ENCODE results near the gene LEO1. TPM values are rescaled to one million over a fixed set of nuclear protein-coding genes. Genes with fewer than 3 reads are reported as not detected.

Gene LEO1
- total and polyA plus RNA-seq, 11 donors: 4.9 to 12.6 (median 8.3) TPM

DNA sequence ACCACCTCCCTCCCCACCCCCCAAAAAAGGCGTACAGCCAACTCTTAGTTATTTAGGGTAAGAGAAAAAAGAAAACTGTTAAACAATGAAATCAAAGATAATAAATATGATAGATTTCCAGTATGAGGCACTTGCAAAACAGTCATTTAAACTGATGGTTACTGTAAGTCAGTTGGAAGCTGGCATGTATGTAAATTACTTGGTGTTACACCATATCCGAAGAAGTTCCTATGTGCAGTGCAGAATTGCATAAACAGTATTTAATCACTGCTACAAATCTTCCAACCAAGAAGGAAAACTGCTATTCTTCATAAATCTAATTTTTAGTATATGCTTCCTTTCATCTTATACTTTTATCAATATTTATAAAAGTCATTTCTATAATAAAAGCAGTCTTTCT lies 62.0 kb downstream of the LEO1 start:
- 89 to 96% (median 93%) methylated on average over 2 of the region's 2 CpGs for WGBS, 4 donors
- no peak overlapping the region for H3K4me3 ChIP-seq
- ATAC-seq: no peak

DNA sequence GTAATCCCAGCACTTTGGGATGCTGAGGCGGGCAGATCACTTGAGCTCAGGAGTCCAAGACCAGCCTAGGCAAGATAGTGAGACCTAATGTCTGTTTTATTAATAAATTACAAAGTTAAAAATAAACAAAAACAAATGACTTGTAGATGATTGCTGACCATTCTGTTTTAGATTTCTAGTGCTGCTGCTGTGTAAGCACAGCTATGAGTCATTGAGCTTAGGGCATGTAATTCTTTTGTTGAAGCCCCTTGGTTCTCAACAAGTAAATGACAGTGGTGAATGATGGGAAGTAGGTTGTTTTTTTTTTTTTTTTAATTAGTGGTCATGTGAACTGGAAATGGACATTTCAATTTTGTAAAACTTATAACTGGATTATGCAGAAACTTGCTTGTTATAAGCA lies 63.3 kb downstream of the LEO1 start:
- WGBS, 4 donors: 96 to 100% (median 98%) methylated on average over 1 of the region's 1 CpG
- DNase-seq: no peak
- H3K9me3 ChIP-seq: no peaks in the 10 kb centered on the region
- peaks cover 0 to 93% (median 84%) of the 10 kb centered on the region in 9 donors for H3K36me3 ChIP-seq
- no peak overlapping the region for H3K4me3 ChIP-seq
- intact Hi-C loops (cut with DNase I): loop anchor here in 2 of 10 donors (10.0 kb wide), 2 partner anchors 114 to 124 kb away; no protein-coding TSS in a partner anchor
- no peak for TF ChIP-seq POLR2A (IDR thresholded peaks at IDR 0.05)
- TF ChIP-seq CTCF (IDR thresholded peaks at IDR 0.05): no peak
- H3K27ac ChIP-seq: no peak overlapping the region
- no peak for ATAC-seq
- H3K27me3 ChIP-seq: no peaks in the 10 kb centered on the region
- no peaks in the 10 kb centered on the region for H3K4me1 ChIP-seq

More for the DNA sequence above, 62.0 kb downstream of the LEO1 start:
- Histone ChIP-seq H3K9me3 (no peaks in the 10 kb centered on the region), H3K36me3 (peaks cover 0 to 91% (median 77%) of the 10 kb centered on the region in 9 donors), H3K27me3 (no peaks in the 10 kb centered on the region), H3K4me1 (no peaks in the 10 kb centered on the region), H3K27ac (no peak overlapping the region)
- intact Hi-C loops (cut with DNase I): loop anchor here in 2 of 10 donors (10.0 kb wide), 2 partner anchors 115 to 125 kb away; no protein-coding TSS in a partner anchor
- TF ChIP-seq POLR2A (IDR thresholded peaks at IDR 0.05) (no peak), CTCF (IDR thresholded peaks at IDR 0.05) (no peak)
- no peak for DNase-seq

DNA sequence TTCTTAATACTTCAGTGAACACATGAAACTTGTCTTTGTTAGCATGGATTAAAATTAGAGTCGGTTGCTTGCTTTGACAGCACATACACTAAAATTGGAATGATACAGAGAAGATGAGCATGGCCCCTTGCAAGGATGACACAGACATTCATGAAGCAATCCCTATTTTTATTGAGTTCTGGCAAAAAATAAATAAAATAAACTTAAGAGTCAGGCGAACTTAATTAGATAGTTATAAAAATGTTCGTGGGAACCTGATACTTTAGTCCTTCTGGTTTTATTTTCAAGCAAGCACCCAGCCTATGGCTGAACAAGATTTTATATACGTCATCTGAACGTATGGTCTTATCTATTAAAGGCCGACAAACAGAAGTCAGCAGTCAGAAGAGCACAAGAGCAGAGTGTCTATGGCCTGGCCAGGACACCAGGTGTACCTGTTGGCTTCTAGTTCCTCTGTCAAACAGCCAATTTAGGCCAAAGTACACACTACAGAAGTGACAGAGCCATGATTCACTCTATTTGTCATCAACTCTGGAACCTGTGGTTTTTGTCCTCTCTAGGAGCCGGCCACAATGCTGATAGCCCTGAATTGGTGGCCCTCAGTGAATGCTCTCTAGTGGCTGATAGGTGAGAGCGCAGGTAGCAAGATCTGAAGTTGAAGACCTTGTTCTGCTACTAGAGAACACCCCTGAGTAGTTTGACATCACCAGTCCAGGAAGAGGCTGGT lies 64.3 kb downstream of the LEO1 start:
- Histone ChIP-seq H3K4me1 (no peaks in the 10 kb centered on the region), H3K36me3 (peaks cover 0 to 95% (median 84%) of the 10 kb centered on the region in 9 donors), H3K27me3 (no peaks in the 10 kb centered on the region), H3K9me3 (no peaks in the 10 kb centered on the region), H3K27ac (no peak overlapping the region), H3K4me3 (no peak overlapping the region)
- ATAC-seq (peak in 1 of 4 donors; percentile 41), DNase-seq (no peak)
- TF ChIP-seq POLR2A (IDR thresholded peaks at IDR 0.05) (no peak), CTCF (IDR thresholded peaks at IDR 0.05) (no peak)
- intact Hi-C loops (cut with DNase I): loop anchor here in 2 of 10 donors (10.0 kb wide), 2 partner anchors 112 to 122 kb away; no protein-coding TSS in a partner anchor
- WGBS, 4 donors: 85 to 91% (median 89%) methylated on average over 8 of the region's 8 CpGs

DNA sequence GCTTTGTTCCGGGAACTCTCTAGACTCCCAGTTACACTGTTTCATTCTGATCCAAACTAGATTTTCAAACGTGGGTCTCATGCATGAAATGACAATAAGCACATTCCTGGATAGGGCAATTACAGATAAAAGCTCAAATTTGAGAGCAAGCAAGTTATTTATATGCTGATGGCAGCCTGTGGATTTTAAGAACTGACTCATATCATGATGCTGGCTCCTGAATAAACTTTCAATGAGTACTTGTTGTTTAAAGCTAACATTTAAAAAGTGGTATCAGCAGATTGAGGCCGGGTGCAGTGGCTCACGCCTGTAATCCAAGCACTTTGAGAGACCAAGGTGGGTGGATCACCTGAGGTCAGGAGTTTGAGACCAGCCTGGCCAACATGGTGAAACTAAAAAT lies 66.6 kb downstream of the LEO1 start:
- ATAC-seq (no peak), DNase-seq (no peak)
- no peaks in the 10 kb centered on the region for H3K9me3 ChIP-seq
- H3K27me3 ChIP-seq: no peaks in the 10 kb centered on the region
- H3K36me3 ChIP-seq: peaks cover 0 to 93% (median 86%) of the 10 kb centered on the region in 9 donors
- TF ChIP-seq POLR2A (IDR thresholded peaks at IDR 0.05) (no peak), CTCF (IDR thresholded peaks at IDR 0.05) (no peak)
- H3K4me1 ChIP-seq: no peaks in the 10 kb centered on the region
- H3K4me3 ChIP-seq: no peak overlapping the region
- no peak overlapping the region for H3K27ac ChIP-seq
- 57 to 62% (median 59%) methylated on average over 4 of the region's 4 CpGs for WGBS, 4 donors
- intact Hi-C loops (cut with DNase I): loop anchor here in 2 of 10 donors (10.0 kb wide), 2 partner anchors 110 to 120 kb away; no protein-coding TSS in a partner anchor

All from heart left ventricle (tissue), 16 donors.